ENCODE results near the gene TRIP10.

Gene TRIP10

GRCh38 chr19:6739883-6740588, 556 bp downstream of the TRIP10 start:
- Histone ChIP-seq H2BK120ac (ENCODE audit: low read depth, low read length) (no peak overlapping the region), H3K9me3 (ENCODE audit: control insufficient read depth, low read length) (no peaks in the 10 kb centered on the region), H4K8ac (ENCODE audit: low read length) (peak overlapping the region; percentile 13), H2AK5ac (ENCODE audit: low read length, severe bottlenecking) (no peak overlapping the region), H2BK12ac (ENCODE audit: low read length in 2 of 2) (peak overlapping the region in 1 of 2 experiments; percentile 78), H3K27me3 (ENCODE audit: control insufficient read depth in 1 of 2, insufficient read depth in 1 of 2, low read length in 2 of 2) (no peaks in the 10 kb centered on the region), H3K4me3 (ENCODE audit: insufficient read depth in 1 of 2, low read depth in 1 of 2, low read length in 2 of 2) (peak overlapping the region; percentile 87 to 96), H3K14ac (ENCODE audit: low read length in 2 of 2) (peak overlapping the region in 1 of 2 experiments; percentile 82), H3K23ac (ENCODE audit: low read length in 2 of 2) (peak overlapping the region in 1 of 2 experiments; percentile 94), H3K9ac (ENCODE audit: low read length) (peak overlapping the region; percentile 90), H3K4me1 (ENCODE audit: control insufficient read depth, insufficient read depth, low read depth, low read length) (peaks cover 43% of the 10 kb centered on the region), H3K79me1 (replicated peaks; ENCODE audit: low read length, poor library complexity, severe bottlenecking) (peaks cover 17% of the 10 kb centered on the region), H3K18ac (ENCODE audit: low read depth in 1 of 2, low read length in 2 of 2) (peak overlapping the region; percentile 75 to 91), H2BK15ac (ENCODE audit: low read depth, poor library complexity, severe bottlenecking) (peak overlapping the region; percentile 26), H3K36me3 (ENCODE audit: control insufficient read depth in 1 of 2, insufficient read depth in 2 of 2, low read depth in 1 of 2, low read length in 2 of 2) (peaks cover 20 to 25% of the 10 kb centered on the region in 2 experiments), H3K4ac (ENCODE audit: low read depth in 1 of 2, low read length in 2 of 2) (peak overlapping the region; percentile 82 to 91), H2BK5ac (ENCODE audit: low read depth, low read length, poor library complexity, severe bottlenecking) (peak overlapping the region; percentile 37), H4K91ac (ENCODE audit: low read length) (peak overlapping the region; percentile 18), H3K27ac (ENCODE audit: low read length, poor library complexity, severe bottlenecking) (peak overlapping the region; percentile 65), H3K4me2 (ENCODE audit: low read length, poor library complexity, severe bottlenecking) (peak overlapping the region; percentile 97), H2AFZ (ENCODE audit: low read depth, low read length) (peak overlapping the region; percentile 0)
- peak; percentile 51 for DNase-seq
- WGBS = 0% methylated on average over 9 of the region's 34 CpGs

DNA sequence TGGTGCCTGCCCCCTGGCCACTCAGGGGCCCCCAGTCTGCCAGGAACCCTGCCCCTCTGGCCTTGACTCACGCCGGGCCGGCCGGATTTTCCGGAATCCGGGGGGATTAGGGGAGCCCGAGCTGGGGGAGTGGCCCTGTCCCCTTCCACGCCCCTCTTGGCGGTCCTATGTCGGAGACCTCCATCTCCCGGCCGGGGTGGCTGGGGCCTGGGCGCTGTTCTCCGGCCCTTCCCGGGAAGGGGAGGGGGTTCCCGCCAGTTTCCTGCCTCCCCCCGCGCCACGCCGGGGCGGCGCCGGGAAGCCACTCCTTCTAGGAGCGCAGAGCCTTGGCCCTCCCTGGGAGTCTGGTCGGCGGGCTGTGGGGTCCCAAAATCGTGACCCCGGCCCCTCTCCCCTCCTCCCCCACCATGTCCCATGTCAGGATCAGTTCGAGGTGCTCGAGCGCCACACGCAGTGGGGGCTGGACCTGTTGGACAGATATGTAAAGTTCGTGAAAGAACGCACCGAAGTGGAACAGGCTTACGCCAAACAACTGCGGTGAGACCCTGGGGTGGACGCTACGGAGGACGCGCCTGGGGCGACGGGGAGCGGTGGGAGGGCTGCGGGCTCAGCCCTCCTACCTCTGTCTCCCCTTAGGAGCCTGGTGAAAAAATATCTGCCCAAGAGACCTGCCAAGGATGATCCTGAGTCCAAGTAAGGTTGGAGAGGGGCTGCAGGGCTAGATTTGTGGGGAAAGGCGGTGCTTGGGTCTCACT, 1.3 kb downstream of the TRIP10 start:
- Histone ChIP-seq H3K4me2 (ENCODE audit: low read length, poor library complexity, severe bottlenecking) (peak overlapping the region; percentile 97), H2AK5ac (ENCODE audit: low read length, severe bottlenecking) (no peak overlapping the region), H3K23ac (ENCODE audit: low read length in 2 of 2) (peak overlapping the region in 1 of 2 experiments; percentile 73), H4K8ac (ENCODE audit: low read length) (no peak overlapping the region), H2BK12ac (ENCODE audit: low read length in 2 of 2) (peak overlapping the region in 1 of 2 experiments; percentile 45), H3K14ac (ENCODE audit: low read length in 2 of 2) (peak overlapping the region in 1 of 2 experiments; percentile 33), H3K9ac (ENCODE audit: low read length) (peak overlapping the region; percentile 90), H3K4ac (ENCODE audit: low read depth in 1 of 2, low read length in 2 of 2) (peak overlapping the region in 1 of 2 experiments; percentile 91), H3K27me3 (ENCODE audit: control insufficient read depth in 1 of 2, insufficient read depth in 1 of 2, low read length in 2 of 2) (no peaks in the 10 kb centered on the region), H3K27ac (ENCODE audit: low read length, poor library complexity, severe bottlenecking) (peak overlapping the region; percentile 65), H2BK5ac (ENCODE audit: low read depth, low read length, poor library complexity, severe bottlenecking) (peak overlapping the region; percentile 37), H2AFZ (ENCODE audit: low read depth, low read length) (peak overlapping the region; percentile 20), H3K4me3 (ENCODE audit: insufficient read depth in 1 of 2, low read depth in 1 of 2, low read length in 2 of 2) (peak overlapping the region; percentile 87 to 96), H2BK120ac (ENCODE audit: low read depth, low read length) (no peak overlapping the region), H3K4me1 (ENCODE audit: control insufficient read depth, insufficient read depth, low read depth, low read length) (peaks cover 42% of the 10 kb centered on the region), H3K18ac (ENCODE audit: low read depth in 1 of 2, low read length in 2 of 2) (peak overlapping the region; percentile 68 to 75), H3K36me3 (ENCODE audit: control insufficient read depth in 1 of 2, insufficient read depth in 2 of 2, low read depth in 1 of 2, low read length in 2 of 2) (peaks cover 23% of the 10 kb centered on the region in 2 experiments), H4K91ac (ENCODE audit: low read length) (no peak overlapping the region), H3K79me1 (replicated peaks; ENCODE audit: low read length, poor library complexity, severe bottlenecking) (peaks cover 13% of the 10 kb centered on the region), H3K9me3 (ENCODE audit: control insufficient read depth, low read length) (no peaks in the 10 kb centered on the region), H2BK15ac (ENCODE audit: low read depth, poor library complexity, severe bottlenecking) (no peak overlapping the region)
- WGBS = under 1% methylated on average over 40 of the region's 46 CpGs
- DNase-seq = peak; percentile 55

GRCh38 chr19:6743066-6743465, 3.6 kb downstream of the TRIP10 start:
- peak overlapping the region; percentile 27 for H3K27ac ChIP-seq (ENCODE audit: low read length, poor library complexity, severe bottlenecking)
- H2BK5ac ChIP-seq (ENCODE audit: low read depth, low read length, poor library complexity, severe bottlenecking) = no peak overlapping the region
- H3K9ac ChIP-seq (ENCODE audit: low read length) = peak overlapping the region; percentile 41
- WGBS = 89% methylated on average over 7 of the region's 7 CpGs
- H3K4me1 ChIP-seq (ENCODE audit: control insufficient read depth, insufficient read depth, low read depth, low read length) = peaks cover 34% of the 10 kb centered on the region
- H2AFZ ChIP-seq (ENCODE audit: low read depth, low read length) = no peak overlapping the region
- no peak for DNase-seq
- H3K4ac ChIP-seq (ENCODE audit: low read depth in 1 of 2, low read length in 2 of 2) = no peak overlapping the region
- peaks cover 18% of the 10 kb centered on the region for H3K79me1 ChIP-seq (replicated peaks; ENCODE audit: low read length, poor library complexity, severe bottlenecking)
- H3K18ac ChIP-seq (ENCODE audit: low read depth in 1 of 2, low read length in 2 of 2) = no peak overlapping the region
- H2AK5ac ChIP-seq (ENCODE audit: low read length, severe bottlenecking) = peak overlapping the region; percentile 84
- no peaks in the 10 kb centered on the region for H3K9me3 ChIP-seq (ENCODE audit: control insufficient read depth, low read length)
- H2BK12ac ChIP-seq (ENCODE audit: low read length in 2 of 2) = peak overlapping the region in 1 of 2 experiments; percentile 43
- no peak overlapping the region for H3K14ac ChIP-seq (ENCODE audit: low read length in 2 of 2)
- no peak overlapping the region for H3K4me2 ChIP-seq (ENCODE audit: low read length, poor library complexity, severe bottlenecking)
- no peak overlapping the region for H2BK15ac ChIP-seq (ENCODE audit: low read depth, poor library complexity, severe bottlenecking)
- no peak overlapping the region for H4K8ac ChIP-seq (ENCODE audit: low read length)
- peak overlapping the region in 1 of 2 experiments; percentile 33 for H3K4me3 ChIP-seq (ENCODE audit: insufficient read depth in 1 of 2, low read depth in 1 of 2, low read length in 2 of 2)
- H2BK120ac ChIP-seq (ENCODE audit: low read depth, low read length) = no peak overlapping the region
- H3K36me3 ChIP-seq (ENCODE audit: control insufficient read depth in 1 of 2, insufficient read depth in 2 of 2, low read depth in 1 of 2, low read length in 2 of 2) = peaks cover 40 to 44% of the 10 kb centered on the region in 2 experiments
- no peaks in the 10 kb centered on the region for H3K27me3 ChIP-seq (ENCODE audit: control insufficient read depth in 1 of 2, insufficient read depth in 1 of 2, low read length in 2 of 2)
- no peak overlapping the region for H4K91ac ChIP-seq (ENCODE audit: low read length)
- peak overlapping the region in 1 of 2 experiments; percentile 72 for H3K23ac ChIP-seq (ENCODE audit: low read length in 2 of 2)

Data from mesenchymal stem cell (in vitro differentiated cells and primary cell).